Astrocyte (in vitro differentiated cells and primary cell): ENCODE results near the gene SFTPD. TPM values are rescaled to one million over a fixed set of nuclear protein-coding genes. Genes with fewer than 3 reads are reported as not detected.

Source experiments
- DNase-seq: peaks from one replicate; pipeline ENCODE4 v3.0.0-alpha.2; 2010; ENCODE audit warnings: low read depth
- FAIRE-seq: peaks from 2 replicates; lab custom pipeline; 2011; peaks lifted over from hg19 to GRCh38; lab: Jason Lieb, UNC
- H2AFZ ChIP-seq: 2 replicates; pipeline ENCODE4 v1.6.0; 2012; ENCODE audit warnings: low read depth, low read length, inconsistent platforms
- H3K27ac ChIP-seq: 2 replicates; pipeline ENCODE4 v1.5.1; 2011; ENCODE audit warnings: low read depth, low read length, inconsistent platforms
- H3K27me3 ChIP-seq: 2 replicates; pipeline ENCODE4 v1.6.0; 2011; ENCODE audit warnings: low read length, inconsistent platforms; ENCODE audit not compliant: insufficient read depth
- H3K36me3 ChIP-seq: 2 replicates; pipeline ENCODE4 v1.5.1; 2011; ENCODE audit warnings: low read length, inconsistent platforms; ENCODE audit not compliant: insufficient read depth
- H3K4me1 ChIP-seq: 2 replicates; pipeline ENCODE4 v1.5.1; 2011; ENCODE audit warnings: low read length, inconsistent platforms; ENCODE audit not compliant: insufficient read depth
- H3K4me2 ChIP-seq: 2 replicates; pipeline ENCODE4 v1.6.0; 2012; ENCODE audit warnings: low read length, inconsistent platforms
- H3K4me3 ChIP-seq: 2 replicates; pipeline ENCODE4 v1.5.1; 2011; ENCODE audit warnings: low read depth, mild to moderate bottlenecking, low read length, inconsistent platforms; ENCODE audit not compliant: insufficient read depth
- H3K79me2 ChIP-seq: 2 replicates; pipeline ENCODE4 v1.6.0; 2012; ENCODE audit warnings: mild to moderate bottlenecking, low read length, inconsistent platforms; ENCODE audit not compliant: insufficient read depth
- H3K9ac ChIP-seq: 2 replicates; pipeline ENCODE4 v1.6.0; 2012; ENCODE audit warnings: mild to moderate bottlenecking, low read length, inconsistent platforms
- H3K9me3 ChIP-seq: 2 replicates; pipeline ENCODE4 v1.5.1; 2012; ENCODE audit warnings: low read depth, mild to moderate bottlenecking, low read length, inconsistent platforms; ENCODE audit not compliant: insufficient read depth
- H4K20me1 ChIP-seq: 2 replicates; pipeline ENCODE4 v1.6.0; 2012; ENCODE audit warnings: low read length, inconsistent platforms; ENCODE audit not compliant: insufficient read depth
- H3K27ac Mint-ChIP-seq: one replicate; pipeline ENCODE4 v1.8.0; 2021; ENCODE audit warnings: mild to moderate bottlenecking, mixed read lengths; ENCODE audit not compliant: unreplicated experiment
- H3K27me3 Mint-ChIP-seq: one replicate; pipeline ENCODE4 v1.8.0; 2021; ENCODE audit warnings: low read depth, mixed read lengths; ENCODE audit not compliant: unreplicated experiment
- H3K36me3 Mint-ChIP-seq: one replicate; pipeline ENCODE4 v1.8.0; 2021; ENCODE audit warnings: low read depth, mixed read lengths; ENCODE audit not compliant: unreplicated experiment
- H3K4me1 Mint-ChIP-seq: one replicate; pipeline ENCODE4 v1.8.0; 2021; ENCODE audit warnings: low read depth, mixed read lengths; ENCODE audit not compliant: unreplicated experiment
- H3K4me3 Mint-ChIP-seq: one replicate; pipeline ENCODE4 v1.8.0; 2021; ENCODE audit warnings: mild to moderate bottlenecking, moderate library complexity, mixed read lengths; ENCODE audit not compliant: unreplicated experiment
- H3K9me3 Mint-ChIP-seq: one replicate; pipeline ENCODE4 v1.8.0; 2021; ENCODE audit warnings: mild to moderate bottlenecking, mixed read lengths; ENCODE audit not compliant: unreplicated experiment
- CTCF ChIP-seq: IDR thresholded peaks from 2 replicates; pipeline ENCODE4 v1.5.1; 2011; ENCODE audit warnings: low read depth, mild to moderate bottlenecking, inconsistent platforms, low read length, moderate library complexity; ENCODE audit not compliant: insufficient read depth
- EZH2 ChIP-seq: IDR thresholded peaks from 2 replicates; pipeline ENCODE4 v1.6.1; 2012; ENCODE audit warnings: mild to moderate bottlenecking, low read length, inconsistent platforms; ENCODE audit not compliant: insufficient read depth
- total RNA-seq: library from RNA; stranded (reverse); gene quantifications from 2 replicates; pipeline ENCODE4 v1.2.1, GENCODE V29; 2021

The SFTPD gene
- total RNA-seq, 1 donor from 2014 or later, result 0.27 TPM

GRCh38 chr10:79979976-79980687 lies 31.2 kb upstream of the SFTPD start:
- Mint-ChIP-seq H3K4me1 (peaks cover 4% of the 10 kb centered on the region), H3K36me3 (peaks cover 2% of the 10 kb centered on the region), H3K9me3 (peaks cover 11% of the 10 kb centered on the region), H3K4me3 (no peak overlapping the region), H3K27me3 (peaks cover 6% of the 10 kb centered on the region), H3K27ac (no peak overlapping the region)
- Histone ChIP-seq H3K79me2 (no peaks in the 10 kb centered on the region), H4K20me1 (no peaks in the 10 kb centered on the region), H3K4me3 (no peak overlapping the region), H3K4me2 (no peak overlapping the region), H3K9ac (no peak overlapping the region), H3K36me3 (no peaks in the 10 kb centered on the region), H3K9me3 (no peaks in the 10 kb centered on the region), H2AFZ (no peak overlapping the region), H3K27ac (no peak overlapping the region), H3K27me3 (peaks cover 30% of the 10 kb centered on the region), H3K4me1 (no peaks in the 10 kb centered on the region)
- TF ChIP-seq CTCF, result no peak
- no peak for TF ChIP-seq EZH2
- FAIRE-seq (no peak), DNase-seq (no peak)

- H3K4me1 Mint-ChIP-seq, result no peaks in the 10 kb centered on the region
- Histone ChIP-seq H3K9ac (no peak overlapping the region), H3K79me2 (no peaks in the 10 kb centered on the region), H3K4me3 (no peak overlapping the region), H3K27ac (no peak overlapping the region), H3K9me3 (no peaks in the 10 kb centered on the region), H2AFZ (no peak overlapping the region), H3K27me3 (peaks cover 26% of the 10 kb centered on the region), H4K20me1 (no peaks in the 10 kb centered on the region), H3K36me3 (no peaks in the 10 kb centered on the region), H3K4me2 (no peak overlapping the region), H3K4me1 (no peaks in the 10 kb centered on the region)
- peaks cover 15% of the 10 kb centered on the region for H3K9me3 Mint-ChIP-seq
- H3K27me3 Mint-ChIP-seq, result peaks cover 6% of the 10 kb centered on the region
- no peak for TF ChIP-seq CTCF
- TF ChIP-seq EZH2, result no peak
- FAIRE-seq (no peak), DNase-seq (no peak)
- no peak overlapping the region for H3K4me3 Mint-ChIP-seq
- H3K27ac Mint-ChIP-seq, result no peak overlapping the region
- peaks cover 2% of the 10 kb centered on the region for H3K36me3 Mint-ChIP-seq
These were observed 30.5 kb upstream of the SFTPD start for GRCh38 chr10:79979310-79979975.

GRCh38 chr10:79976999-79977398 lies 28.1 kb upstream of the SFTPD start:
- Mint-ChIP-seq H3K4me1 (no peaks in the 10 kb centered on the region), H3K36me3 (peaks cover 2% of the 10 kb centered on the region), H3K27me3 (no peaks in the 10 kb centered on the region), H3K9me3 (peaks cover 15% of the 10 kb centered on the region), H3K27ac (no peak overlapping the region), H3K4me3 (no peak overlapping the region)
- no peaks in the 10 kb centered on the region for H3K9me3 ChIP-seq
- H2AFZ ChIP-seq, result no peak overlapping the region
- FAIRE-seq, result no peak
- no peak overlapping the region for H3K9ac ChIP-seq
- no peak for DNase-seq
- no peak overlapping the region for H3K27ac ChIP-seq
- peaks cover 11% of the 10 kb centered on the region for H3K27me3 ChIP-seq
- H3K4me1 ChIP-seq, result no peaks in the 10 kb centered on the region
- no peak overlapping the region for H3K4me2 ChIP-seq
- no peaks in the 10 kb centered on the region for H3K79me2 ChIP-seq
- H3K36me3 ChIP-seq, result no peaks in the 10 kb centered on the region
- no peak for TF ChIP-seq CTCF
- no peak for TF ChIP-seq EZH2
- no peaks in the 10 kb centered on the region for H4K20me1 ChIP-seq
- no peak overlapping the region for H3K4me3 ChIP-seq
